ENCODE data around the gene RAD18. TPM values are rescaled to one million over a fixed set of nuclear protein-coding genes. Genes with fewer than 3 reads are reported as not detected.

RAD18 gene, protein sequence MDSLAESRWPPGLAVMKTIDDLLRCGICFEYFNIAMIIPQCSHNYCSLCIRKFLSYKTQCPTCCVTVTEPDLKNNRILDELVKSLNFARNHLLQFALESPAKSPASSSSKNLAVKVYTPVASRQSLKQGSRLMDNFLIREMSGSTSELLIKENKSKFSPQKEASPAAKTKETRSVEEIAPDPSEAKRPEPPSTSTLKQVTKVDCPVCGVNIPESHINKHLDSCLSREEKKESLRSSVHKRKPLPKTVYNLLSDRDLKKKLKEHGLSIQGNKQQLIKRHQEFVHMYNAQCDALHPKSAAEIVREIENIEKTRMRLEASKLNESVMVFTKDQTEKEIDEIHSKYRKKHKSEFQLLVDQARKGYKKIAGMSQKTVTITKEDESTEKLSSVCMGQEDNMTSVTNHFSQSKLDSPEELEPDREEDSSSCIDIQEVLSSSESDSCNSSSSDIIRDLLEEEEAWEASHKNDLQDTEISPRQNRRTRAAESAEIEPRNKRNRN
- 7.7 TPM for polyA plus RNA-seq (2012; ENCODE audit: insufficient read length, low read depth)

GRCh38 chr3:8963137-8963853, at the start of gene RAD18:
Gene RAD18 (minus strand): TSS chr3:8963472. CDS start chr3:8963385, 87 bp downstream.
- no peak for TF ChIP-seq FOXP2 (optimal IDR thresholded peaks at IDR 0.05; ENCODE audit: borderline replicate concordance, extremely low read depth, extremely low read length, insufficient read depth)
- peak; percentile 53; the same call in 1 of the 2 replicates for TF ChIP-seq SIN3A (IDR thresholded peaks at IDR 0.05; ENCODE audit: borderline replicate concordance, insufficient read depth, low read length)
- 0 out of 4 replicates have a peak, but pooled peaks of 1 of the 2 experiments have one; percentile 33 for TF ChIP-seq REST (IDR thresholded peaks at IDR 0.05; ENCODE audit: insufficient read depth in 1 of 2, low read depth in 2 of 2, low read length in 2 of 2)
- TF ChIP-seq POLR2AphosphoS5 (IDR thresholded peaks at IDR 0.05; ENCODE audit: low read depth, low read length), result peak; percentile 66
- TF ChIP-seq TAF1 (IDR thresholded peaks at IDR 0.05; ENCODE audit: borderline replicate concordance, insufficient read depth, low read length), result peak; percentile 42; the same call in 1 of the 2 replicates

- TF ChIP-seq SIN3A (IDR thresholded peaks at IDR 0.05; ENCODE audit: borderline replicate concordance, insufficient read depth, low read length) (no peak), POLR2AphosphoS5 (IDR thresholded peaks at IDR 0.05; ENCODE audit: low read depth, low read length) (no peak), REST (IDR thresholded peaks at IDR 0.05; ENCODE audit: insufficient read depth in 1 of 2, low read depth in 2 of 2, low read length in 2 of 2) (no peak), FOXP2 (optimal IDR thresholded peaks at IDR 0.05; ENCODE audit: borderline replicate concordance, extremely low read depth, extremely low read length, insufficient read depth) (no peak), TAF1 (IDR thresholded peaks at IDR 0.05; ENCODE audit: borderline replicate concordance, insufficient read depth, low read length) (no peak)
Measured at GRCh38 chr3:9012521-9012920, 49.2 kb upstream of the RAD18 start.

DNA sequence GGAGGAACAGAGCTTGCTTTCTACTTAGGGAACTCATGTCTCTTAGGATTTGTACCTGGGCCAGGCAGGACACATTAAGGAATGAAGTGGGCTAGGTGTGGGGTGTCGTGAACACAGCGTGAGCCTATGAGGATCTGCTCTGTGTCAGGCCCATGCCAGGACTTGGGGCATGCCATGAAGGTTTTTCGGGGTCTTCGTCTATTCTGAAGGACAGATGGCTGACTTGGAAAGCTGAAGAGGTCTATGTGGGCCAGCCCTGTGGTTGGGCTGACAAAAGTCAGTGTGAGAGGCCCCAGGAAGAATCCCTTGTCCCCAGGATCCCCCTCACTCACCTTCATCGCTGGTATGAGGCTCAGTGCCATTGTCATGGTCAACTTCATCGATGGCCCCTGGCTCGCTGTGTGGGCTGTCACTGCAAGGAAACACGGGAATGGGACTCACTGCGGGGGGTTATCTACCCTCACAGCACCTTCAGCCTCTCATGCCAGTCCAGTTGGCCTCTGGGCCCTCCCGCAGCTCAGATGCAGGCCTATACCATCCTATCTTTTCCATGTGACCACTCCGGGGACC, 46.8 kb upstream of the RAD18 start:
- TF ChIP-seq TAF1 (IDR thresholded peaks at IDR 0.05; ENCODE audit: borderline replicate concordance, insufficient read depth, low read length) (no peak), SIN3A (IDR thresholded peaks at IDR 0.05; ENCODE audit: borderline replicate concordance, insufficient read depth, low read length) (no peak), POLR2AphosphoS5 (IDR thresholded peaks at IDR 0.05; ENCODE audit: low read depth, low read length) (no peak), REST (IDR thresholded peaks at IDR 0.05; ENCODE audit: insufficient read depth in 1 of 2, low read depth in 2 of 2, low read length in 2 of 2) (no peak), FOXP2 (optimal IDR thresholded peaks at IDR 0.05; ENCODE audit: borderline replicate concordance, extremely low read depth, extremely low read length, insufficient read depth) (no peak)

GRCh38 chr3:9008550-9009255, 45.4 kb upstream of the RAD18 start:
- TF ChIP-seq TAF1 (IDR thresholded peaks at IDR 0.05; ENCODE audit: borderline replicate concordance, insufficient read depth, low read length) (no peak), POLR2AphosphoS5 (IDR thresholded peaks at IDR 0.05; ENCODE audit: low read depth, low read length) (no peak), FOXP2 (optimal IDR thresholded peaks at IDR 0.05; ENCODE audit: borderline replicate concordance, extremely low read depth, extremely low read length, insufficient read depth) (no peak), SIN3A (IDR thresholded peaks at IDR 0.05; ENCODE audit: borderline replicate concordance, insufficient read depth, low read length) (no peak), REST (IDR thresholded peaks at IDR 0.05; ENCODE audit: insufficient read depth in 1 of 2, low read depth in 2 of 2, low read length in 2 of 2) (no peak)
